ENCODE results near the gene ABLIM3. TPM values are rescaled to one million over a fixed set of nuclear protein-coding genes. Genes with fewer than 3 reads are reported as not detected.

ABLIM3 gene
- total and polyA plus RNA-seq, 2 experiments from 2014 or later: 0.19 to 2.2 TPM

GRCh38 chr5:149205625-149206523, 64.6 kb downstream of the ABLIM3 start:
- no peaks in the 10 kb centered on the region for H3K36me3 Mint-ChIP-seq (ENCODE audit: low read depth)
- H3K27ac Mint-ChIP-seq: no peak overlapping the region
- Histone ChIP-seq H4K20me1 (replicated peaks; ENCODE audit: insufficient read depth) (no peaks in the 10 kb centered on the region), H3F3A (replicated peaks; ENCODE audit: low read depth) (no peaks in the 10 kb centered on the region), H2AFZ (no peak overlapping the region), H3K27ac (ENCODE audit: low read depth) (no peak overlapping the region), H3K27me3 (ENCODE audit: insufficient read depth) (no peaks in the 10 kb centered on the region), H3K4me3 (no peak overlapping the region), H3K4me1 (ENCODE audit: insufficient read depth) (no peaks in the 10 kb centered on the region), H3K79me2 (replicated peaks; ENCODE audit: insufficient read depth) (no peaks in the 10 kb centered on the region), H3K4me2 (no peak overlapping the region), H3K9me2 (ENCODE audit: insufficient read depth) (peaks cover 9% of the 10 kb centered on the region), H3K36me3 (ENCODE audit: insufficient read depth) (no peaks in the 10 kb centered on the region; the same call in 1 of the 2 replicates)
- H3K4me3 Mint-ChIP-seq: no peak overlapping the region
- H3K9me3 Mint-ChIP-seq: no peaks in the 10 kb centered on the region
- ATAC-seq (no peak), DNase-seq (ENCODE audit: low spot score) (no peak)
- TF ChIP-seq JUNB (IDR thresholded peaks at IDR 0.05; ENCODE audit: unreplicated experiment): no peak
- TF ChIP-seq REST (IDR thresholded peaks at IDR 0.05; ENCODE audit: unreplicated experiment): no peak
- TF ChIP-seq, protein P1, sequence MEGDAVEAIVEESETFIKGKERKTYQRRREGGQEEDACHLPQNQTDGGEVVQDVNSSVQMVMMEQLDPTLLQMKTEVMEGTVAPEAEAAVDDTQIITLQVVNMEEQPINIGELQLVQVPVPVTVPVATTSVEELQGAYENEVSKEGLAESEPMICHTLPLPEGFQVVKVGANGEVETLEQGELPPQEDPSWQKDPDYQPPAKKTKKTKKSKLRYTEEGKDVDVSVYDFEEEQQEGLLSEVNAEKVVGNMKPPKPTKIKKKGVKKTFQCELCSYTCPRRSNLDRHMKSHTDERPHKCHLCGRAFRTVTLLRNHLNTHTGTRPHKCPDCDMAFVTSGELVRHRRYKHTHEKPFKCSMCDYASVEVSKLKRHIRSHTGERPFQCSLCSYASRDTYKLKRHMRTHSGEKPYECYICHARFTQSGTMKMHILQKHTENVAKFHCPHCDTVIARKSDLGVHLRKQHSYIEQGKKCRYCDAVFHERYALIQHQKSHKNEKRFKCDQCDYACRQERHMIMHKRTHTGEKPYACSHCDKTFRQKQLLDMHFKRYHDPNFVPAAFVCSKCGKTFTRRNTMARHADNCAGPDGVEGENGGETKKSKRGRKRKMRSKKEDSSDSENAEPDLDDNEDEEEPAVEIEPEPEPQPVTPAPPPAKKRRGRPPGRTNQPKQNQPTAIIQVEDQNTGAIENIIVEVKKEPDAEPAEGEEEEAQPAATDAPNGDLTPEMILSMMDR (conservative IDR thresholded peaks at IDR 0.05; ENCODE audit: low read depth in 2 of 2): no peak
- no peak for TF ChIP-seq ETS1 (IDR thresholded peaks at IDR 0.05)
- TF ChIP-seq ZNF114 (CRISPR knock-in tag; IDR thresholded peaks at IDR 0.05): no peak
- H3K4me1 Mint-ChIP-seq: no peaks in the 10 kb centered on the region; the same call in 2 of the 3 replicates
- peaks cover 3% of the 10 kb centered on the region for H3K27me3 Mint-ChIP-seq (ENCODE audit: insufficient read depth, low read depth, poor library complexity)

DNA sequence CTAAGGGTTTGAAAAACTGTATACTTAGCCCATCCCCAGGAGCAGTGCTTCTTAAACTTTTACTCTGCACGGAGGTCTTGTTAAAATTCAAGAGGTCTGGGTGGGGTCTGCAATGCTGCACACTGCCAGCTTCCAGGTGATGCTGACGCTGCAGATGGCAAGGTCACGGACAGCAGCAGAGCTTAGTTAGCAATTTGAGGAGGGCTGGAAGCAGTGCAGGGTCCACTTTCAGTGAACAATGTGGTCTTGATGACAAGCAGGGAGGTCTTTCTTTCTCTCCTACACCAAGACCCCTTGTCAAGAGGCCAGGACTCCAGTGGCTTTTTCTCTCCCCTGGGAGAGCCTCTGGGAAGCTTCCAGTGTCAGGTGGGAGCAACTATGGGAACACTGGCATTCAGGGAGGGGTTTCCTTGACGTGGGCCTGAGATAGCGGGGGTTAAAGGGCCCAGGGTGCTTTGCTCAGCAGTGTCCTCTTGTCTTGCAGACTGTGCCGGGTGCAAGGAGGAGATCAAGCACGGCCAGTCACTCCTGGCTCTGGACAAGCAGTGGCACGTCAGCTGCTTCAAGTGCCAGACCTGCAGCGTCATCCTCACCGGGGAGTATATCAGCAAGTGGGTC, 65.3 kb downstream of the ABLIM3 start:
- Mint-ChIP-seq H3K27ac (no peak overlapping the region), H3K4me3 (no peak overlapping the region), H3K9me3 (no peaks in the 10 kb centered on the region), H3K36me3 (ENCODE audit: low read depth) (no peaks in the 10 kb centered on the region), H3K4me1 (no peaks in the 10 kb centered on the region; the same call in 2 of the 3 replicates), H3K27me3 (ENCODE audit: insufficient read depth, low read depth, poor library complexity) (peaks cover 3% of the 10 kb centered on the region)
- Histone ChIP-seq H3K4me2 (no peak overlapping the region), H3K36me3 (ENCODE audit: insufficient read depth) (no peaks in the 10 kb centered on the region; the same call in 1 of the 2 replicates), H3K9me2 (ENCODE audit: insufficient read depth) (peaks cover 10% of the 10 kb centered on the region), H3F3A (replicated peaks; ENCODE audit: low read depth) (no peaks in the 10 kb centered on the region), H3K27me3 (ENCODE audit: insufficient read depth) (no peaks in the 10 kb centered on the region), H2AFZ (no peak overlapping the region), H3K4me1 (ENCODE audit: insufficient read depth) (no peaks in the 10 kb centered on the region), H4K20me1 (replicated peaks; ENCODE audit: insufficient read depth) (no peaks in the 10 kb centered on the region), H3K4me3 (no peak overlapping the region), H3K27ac (ENCODE audit: low read depth) (no peak overlapping the region), H3K79me2 (replicated peaks; ENCODE audit: insufficient read depth) (no peaks in the 10 kb centered on the region)
- ATAC-seq: no peak
- DNase-seq (ENCODE audit: low spot score): no peak
- TF ChIP-seq CREB1 (CRISPR knock-in tag; IDR thresholded peaks at IDR 0.05; ENCODE audit: low read depth): no peak
- no peak for TF ChIP-seq ZNF114 (CRISPR knock-in tag; IDR thresholded peaks at IDR 0.05)
- no peak for TF ChIP-seq JUNB (IDR thresholded peaks at IDR 0.05; ENCODE audit: unreplicated experiment)

Measured in GM23338 (cell line).